K562 (cell line): Measurements from ENCODE around the gene CDT1. TPM values are rescaled to one million over a fixed set of nuclear protein-coding genes. Genes with fewer than 3 reads are reported as not detected.
A peak's percentile ranks its signal among the peaks of the same experiment; 100 is the strongest.

Experiments
- ATAC-seq: fragments of 200-7000 bp; cut with Tn5 transposase; 3 replicates; pipeline ENCODE4 v1.9.1; 2020; ENCODE audit warnings: moderate library complexity
- BruUV-seq: library from RNA; stranded (reverse); fragments of 400-500 nt; replicated peaks from 2 replicates; lab custom pipeline; 2021; lab: Mats Ljungman, UMichigan
- CTCF ChIA-PET: fragments of 300-600 bp; formaldehyde crosslinking; extraction: SDS; loops from one replicate; lab custom pipeline; 2021; ENCODE audit warnings: low intra/inter-chr PET ratio; lab: Yijun Ruan, JAX
- POLR2A ChIA-PET: fragments of 300-600, 350-650 bp; sonication (Branson Sonifier 250); formaldehyde crosslinking; extraction: SDS; loops from one replicate; lab custom pipeline; 2021; ENCODE audit warnings: antibody characterized with exemption, inconsistent platforms; lab: Yijun Ruan, JAX
- DNase-seq, 4 experiments: peaks; one replicate each; pipeline versions ENCODE4 v3.0.0 to v3.0.0-alpha.2; 2011 to 2018; ENCODE audit warnings: low spot score in 3 of 4, mixed read lengths in 3 of 4; ENCODE audit errors: extremely low read depth in 1 of 4
- FAIRE-seq: peaks from 2 replicates; lab custom pipeline; 2011; peaks lifted over from hg19 to GRCh38; lab: Jason Lieb, UNC
- H2AFZ ChIP-seq: 2 replicates; pipeline ENCODE4 v1.6.0; 2011; ENCODE audit warnings: low read depth, low read length, control low read depth, inconsistent platforms
- H3K27ac ChIP-seq: fragments of 200-600 bp; 3 replicates; pipeline ENCODE4 v1.8.0; 2011; ENCODE audit warnings: low read depth, mild to moderate bottlenecking, control low read depth, inconsistent platforms, low read length, moderate library complexity, mixed read lengths; ENCODE audit errors: extremely low read depth
- H3K27me3 ChIP-seq, 2 experiments: fragments of 300-600 bp in 1 of 2; 2 replicates in 1 of 2; 3 replicates in 1 of 2; pipeline versions ENCODE4 v1.6.0 to v1.8.0; 2011; ENCODE audit warnings: inconsistent platforms in 2 of 2, low read length in 2 of 2, mild to moderate bottlenecking in 1 of 2, mixed read lengths in 1 of 2, moderate library complexity in 1 of 2; ENCODE audit not compliant: control insufficient read depth in 2 of 2, insufficient read depth in 2 of 2
- H3K36me3 ChIP-seq: fragments of 300-600 bp; 3 replicates; pipeline ENCODE4 v1.8.0; 2011; ENCODE audit warnings: mild to moderate bottlenecking, low read length, inconsistent platforms; ENCODE audit not compliant: control insufficient read depth, insufficient read depth
- H3K4me1 ChIP-seq, 2 experiments: fragments of 200-600 bp in 1 of 2; replicated peaks in 1 of 2; 2 replicates in 1 of 2; 3 replicates in 1 of 2; pipeline versions ENCODE4 v1.5.1 to v1.8.0; 2011; ENCODE audit warnings: inconsistent platforms in 2 of 2, low read length in 2 of 2, mild to moderate bottlenecking in 1 of 2, mixed read lengths in 1 of 2, moderate library complexity in 1 of 2; ENCODE audit not compliant: control insufficient read depth in 2 of 2, insufficient read depth in 2 of 2
- H3K4me2 ChIP-seq: 2 replicates; pipeline ENCODE4 v1.6.1; 2011; ENCODE audit warnings: low read length, control low read depth, inconsistent platforms, mixed read lengths; ENCODE audit not compliant: insufficient read depth
- H3K4me3 ChIP-seq: fragments of 200-600 bp; sonication (generic), shearing (Covaris generic); 2 replicates; pipeline ENCODE4 v1.5.1; 2016; ENCODE audit warnings: control low read depth, inconsistent platforms
- H3K79me2 ChIP-seq: fragments of 200-600 bp; 3 replicates; pipeline ENCODE4 v1.8.0; 2011; ENCODE audit warnings: low read length, inconsistent platforms; ENCODE audit not compliant: control insufficient read depth, insufficient read depth
- H3K9ac ChIP-seq, 2 experiments: 2 replicates each; pipeline versions ENCODE4 v1.6.0 to v1.6.1; 2011; ENCODE audit warnings: low read depth in 2 of 2, low read length in 2 of 2, control low read depth in 1 of 2, inconsistent platforms in 1 of 2, mild to moderate bottlenecking in 1 of 2, mixed read lengths in 1 of 2; ENCODE audit not compliant: insufficient read depth in 1 of 2
- H3K9me1 ChIP-seq: one replicate; pipeline ENCODE4 v1.6.0; 2011; ENCODE audit warnings: inconsistent platforms, mild to moderate bottlenecking, low read length, moderate library complexity; ENCODE audit not compliant: control insufficient read depth, insufficient read depth
- H3K9me3 ChIP-seq: replicated peaks from 2 replicates; pipeline ENCODE4 v1.5.1; 2011; ENCODE audit warnings: low read depth, low read length, inconsistent platforms; ENCODE audit not compliant: control insufficient read depth, insufficient read depth
- H4K20me1 ChIP-seq: replicated peaks from 2 replicates; pipeline ENCODE4 v1.6.1; 2011; ENCODE audit warnings: low read length, inconsistent platforms, mixed read lengths; ENCODE audit not compliant: control insufficient read depth, insufficient read depth
- CEBPG ChIP-seq, 3 experiments: fragments of 200-800 bp in 1 of 3; sonication (Bioruptor generic) in 1 of 3; sonication (generic) in 1 of 3; formaldehyde crosslinking in 1 of 3; IDR thresholded peaks in 2 of 3; conservative IDR thresholded peaks in 1 of 3; 2 replicates each; pipeline versions ENCODE4 v1.6.1 to v1.8.0; 2016 to 2022; ENCODE audit warnings: missing compliant biosample characterization in 2 of 3, missing genetic modification characterization in 2 of 3, mild to moderate bottlenecking in 1 of 3, missing genetic modification reagents in 1 of 3
- CSDE1 ChIP-seq, 2 experiments: fragments of 450-650 bp; IDR thresholded peaks; 2 replicates each; pipeline ENCODE4 v1.6.1; 2016; ENCODE audit warnings: mild to moderate bottlenecking in 1 of 2
- ETV1 ChIP-seq: fragments of 450-650 bp; conservative IDR thresholded peaks from 2 replicates; pipeline ENCODE4 v1.6.1; 2016; ENCODE audit warnings: missing genetic modification characterization, control low read depth, low read depth, missing compliant biosample characterization
- FOXM1 ChIP-seq, 2 experiments: fragments of 450-650 bp in 1 of 2; sonication (generic) in 1 of 2; formaldehyde crosslinking in 1 of 2; IDR thresholded peaks; 2 replicates each; pipeline versions ENCODE4 v1.6.1 to v1.9.0; 2017 to 2022; ENCODE audit warnings: low read depth in 2 of 2, mild to moderate bottlenecking in 2 of 2, missing genetic modification reagents in 1 of 2, moderate library complexity in 1 of 2
- PRPF4 ChIP-seq: fragments of 200-400 bp; formaldehyde crosslinking; IDR thresholded peaks from one replicate; pipeline ENCODE4 v1.6.1; 2017; ENCODE audit warnings: low read length, low read depth, mild to moderate bottlenecking; ENCODE audit not compliant: insufficient read depth, poor library complexity, severe bottlenecking
- SIX5 ChIP-seq, 2 experiments: IDR thresholded peaks; 2 replicates each; pipeline ENCODE4 v1.6.1; 2011; ENCODE audit warnings: low read length in 2 of 2, borderline replicate concordance in 1 of 2, low read depth in 1 of 2, mild to moderate bottlenecking in 1 of 2, moderate library complexity in 1 of 2; ENCODE audit not compliant: insufficient read depth in 1 of 2
- TEAD4 ChIP-seq, 2 experiments: sonication (generic) in 1 of 2; formaldehyde crosslinking in 1 of 2; IDR thresholded peaks; 2 replicates each; pipeline versions ENCODE4 v1.6.1 to v1.8.0; 2012 to 2022; ENCODE audit warnings: borderline replicate concordance in 1 of 2, inconsistent platforms in 1 of 2, low read length in 1 of 2, mild to moderate bottlenecking in 1 of 2, missing genetic modification reagents in 1 of 2
- THRA ChIP-seq: fragments of 450-650 bp; IDR thresholded peaks from 2 replicates; pipeline ENCODE4 v1.6.1; 2017; ENCODE audit warnings: mild to moderate bottlenecking, moderate library complexity
- WGBS: fragments of 100-300 bp; shearing (Covaris generic); methylation state at CpG from one replicate; pipeline ENCODE4 v1.1.6; 2016; ENCODE audit warnings: low coverage, mixed read lengths; ENCODE audit not compliant: insufficient coverage; ENCODE audit errors: missing lambda C conversion rate; 5-methylcytosine and 5-hydroxymethylcytosine counted together
- in situ Hi-C: fragments of 300-500 bp; cut with MboI; formaldehyde crosslinking; loops from 4 replicates; pipeline ENCODE4 v1.15.0; 2018; ENCODE audit warnings: inconsistent platforms, mixed read lengths
- intact Hi-C: fragments of 100-400 bp; cut with micrococcal nuclease; formaldehyde crosslinking; loops from 2 replicates; pipeline ENCODE4 v1.14.2; 2022
- polyA plus RNA-seq, 8 experiments: library from polyadenylated mRNA; depleted of rRNA in 4 of 8; stranded (reverse) in 5 of 8; unstranded in 3 of 8; fragments of >200 nt; fragmentation: Nextera tagmentation in 2 of 8; fragmentation: Illumina TruSeq in 1 of 8; extraction: Ambion mirVana in 2 of 8; extraction: Trizol in 1 of 8; gene quantifications; 2 replicates each; pipeline versions ENCODE4 v1.2.1 to v1.2.3, GENCODE V29; 2011 to 2014; ENCODE audit warnings: inconsistent platforms in 1 of 8, missing spikeins in 1 of 8
- total RNA-seq, 7 experiments: library from RNA; depleted of rRNA in 6 of 7; stranded (reverse); fragments of >200 nt in 6 of 7; fragmentation: Illumina TruSeq in 2 of 7; extraction: Trizol in 2 of 7; gene quantifications; 2 replicates each; pipeline versions ENCODE4 v1.2.1 to v1.2.3, GENCODE V29; 2011 to 2021; ENCODE audit warnings: low replicate concordance in 1 of 7

CDT1 gene
- total and polyA plus RNA-seq, 9 of the 15 experiments (the other 6 are each of a cell fraction or from before 2014, with no cell fraction given): 0.92 to 178 (median 14.2) TPM

- TF ChIP-seq THRA: no peak
- TF ChIP-seq ETV1 (tag): no peak
- peak; percentile 45 for TF ChIP-seq PRPF4
- TF ChIP-seq SIX5 (IDR thresholded peaks at IDR 0.05; ENCODE audit: borderline replicate concordance in 1 of 2, insufficient read depth in 1 of 2, low read depth in 1 of 2, low read length in 2 of 2): no peak
- TF ChIP-seq, all 486 proteins: peak for 87
Observed at GRCh38 chr16:88784074-88784855, 19.3 kb upstream of the CDT1 start (continued).

DNA sequence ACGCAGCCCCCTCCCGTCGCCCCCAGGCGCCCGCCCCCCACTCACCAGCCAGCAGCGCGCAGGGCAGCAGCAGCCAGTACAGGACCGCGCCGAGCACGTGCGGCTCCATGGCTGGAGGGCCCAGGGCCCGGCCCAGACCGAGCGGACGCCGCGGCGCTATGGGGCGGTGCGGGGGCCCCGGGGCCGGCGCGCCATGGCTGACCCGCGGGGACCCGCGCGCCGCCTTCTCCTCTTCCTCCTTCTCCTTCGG lies 18.8 kb upstream of the CDT1 start:
- H3K79me2 ChIP-seq: peaks cover 59% of the 10 kb centered on the region
- H3K4me2 ChIP-seq: peak overlapping the region; percentile 78; the same call in 1 of the 2 replicates
- CTCF ChIA-PET: interaction anchor here (0.6 to 3.3 kb wide), 6 partner anchors 29 to 223 kb away, joined by 3 to 51 read pairs (median 6); no protein-coding TSS in a partner anchor
- POLR2A ChIA-PET: interaction anchor here (0.6 to 7.0 kb wide), 19 partner anchors 8 to 723 kb away, joined by 3 to 124 read pairs (median 4); partner anchors contain the start of genes APRT and CDT1
- peaks cover 5% of the 10 kb centered on the region for H3K9me1 ChIP-seq
- no peak for FAIRE-seq
- peak overlapping the region; percentile 70 for H3K4me3 ChIP-seq
- peak; percentile 16 for ATAC-seq
- peak overlapping the region; percentile 93 for H3K27ac ChIP-seq
- DNase-seq: no peak
- intact Hi-C loops: loop anchor here (2.0 kb wide), 2 partner anchors 14 to 48 kb away; no protein-coding TSS in a partner anchor
- in situ Hi-C loops: no loop called here
- H3K9me3 ChIP-seq: no peaks in the 10 kb centered on the region
- H2AFZ ChIP-seq: no peak overlapping the region
- H4K20me1 ChIP-seq: peaks cover 26% of the 10 kb centered on the region; the same call in 1 of the 2 replicates
- peaks cover 19% of the 10 kb centered on the region for H3K36me3 ChIP-seq
- peaks cover 33 to 70% of the 10 kb centered on the region in 2 experiments for H3K4me1 ChIP-seq
- 1% methylated on average over 13 of the region's 32 CpGs for WGBS
- H3K27me3 ChIP-seq: no peaks in the 10 kb centered on the region
- BruUV-seq: no TSS peak
- H3K9ac ChIP-seq: peak overlapping the region; percentile 90 to 99; a peak in 3 of 4 replicates
- TF ChIP-seq CEBPG (CRISPR knock-in tag; IDR thresholded peaks at IDR 0.05): no peak
- TF ChIP-seq CEBPG (tag; conservative IDR thresholded peaks at IDR 0.05 in 1 of 2, IDR thresholded peaks at IDR 0.05 in 1 of 2): no peak
- no peak for TF ChIP-seq TEAD4 (IDR thresholded peaks at IDR 0.05; ENCODE audit: low read length)
- TF ChIP-seq TEAD4 (CRISPR knock-in tag; IDR thresholded peaks at IDR 0.05; ENCODE audit: borderline replicate concordance): no peak
- no peak for TF ChIP-seq FOXM1 (IDR thresholded peaks at IDR 0.05; ENCODE audit: low read depth)
- no peak for TF ChIP-seq FOXM1 (CRISPR knock-in tag; IDR thresholded peaks at IDR 0.05; ENCODE audit: low read depth)
- no peak for TF ChIP-seq CSDE1 (IDR thresholded peaks at IDR 0.05)
